HepG2 (cell line): ENCODE results near the gene FAM193A. TPM values are rescaled to one million over a fixed set of nuclear protein-coding genes. Genes with fewer than 3 reads are reported as not detected.
A peak's percentile ranks its signal among the peaks of the same experiment; 100 is the strongest.

Source experiments
- ATAC-seq: fragments of 200-7000 bp; cut with Tn5 transposase; 3 replicates; pipeline ENCODE4 v1.9.1; 2020; ENCODE audit warnings: mild to moderate bottlenecking, moderate library complexity
- BruUV-seq: library from RNA; stranded (reverse); fragments of 400-500 nt; replicated peaks from 2 replicates; lab custom pipeline; 2021; lab: Mats Ljungman, UMichigan
- CTCF ChIA-PET: fragments of 300-600 bp; formaldehyde crosslinking; extraction: SDS; loops from one replicate; lab custom pipeline; 2021; ENCODE audit warnings: low total read pairs, inconsistent platforms, low intra/inter-chr PET ratio; lab: Yijun Ruan, JAX
- POLR2A ChIA-PET: fragments of 350-600 bp; sonication (Branson Sonifier 250); formaldehyde crosslinking; loops from one replicate; lab custom pipeline; 2020; ENCODE audit warnings: antibody characterized with exemption, inconsistent platforms; lab: Yijun Ruan, JAX
- DNase-seq: peaks from one replicate; pipeline ENCODE4 v3.0.0-alpha.2; 2015; ENCODE audit warnings: low spot score
- FAIRE-seq: peaks from 3 replicates; lab custom pipeline; 2011; peaks lifted over from hg19 to GRCh38; lab: Jason Lieb, UNC
- H2AFZ ChIP-seq: one replicate; pipeline ENCODE4 v1.6.1; 2011; ENCODE audit warnings: low read length, inconsistent platforms
- H3K27ac ChIP-seq: fragments of 300-600 bp; 3 replicates; pipeline ENCODE4 v1.8.0; 2011; ENCODE audit warnings: mixed run types, mild to moderate bottlenecking, mixed read lengths, low read length, inconsistent platforms; ENCODE audit not compliant: insufficient read depth; ENCODE audit errors: extremely low read length
- H3K27me3 ChIP-seq, 2 experiments: fragments of 200-600 bp in 1 of 2; 2 replicates in 1 of 2; 3 replicates in 1 of 2; pipeline versions ENCODE4 v1.6.0 to v1.8.0; 2011; ENCODE audit warnings: low read length in 2 of 2, mild to moderate bottlenecking in 2 of 2, moderate library complexity in 2 of 2, inconsistent platforms in 1 of 2; ENCODE audit not compliant: insufficient read depth in 2 of 2, control insufficient read depth in 1 of 2
- H3K36me3 ChIP-seq, 2 experiments: fragments of 200-600 bp in 1 of 2; replicated peaks in 1 of 2; 2 replicates in 1 of 2; 3 replicates in 1 of 2; pipeline versions ENCODE4 v1.5.1 to v1.8.0; 2011; ENCODE audit warnings: low read length in 2 of 2, inconsistent platforms in 1 of 2; ENCODE audit not compliant: insufficient read depth in 2 of 2, control insufficient read depth in 1 of 2
- H3K4me1 ChIP-seq: 2 replicates; pipeline ENCODE4 v1.5.1; 2012; ENCODE audit warnings: low read length, inconsistent platforms; ENCODE audit not compliant: insufficient read depth
- H3K4me2 ChIP-seq: 2 replicates; pipeline ENCODE4 v1.6.0; 2011; ENCODE audit warnings: low read depth, low read length, inconsistent platforms
- H3K4me3 ChIP-seq, 3 experiments: fragments of 200-600 bp in 1 of 3; sonication (generic), shearing (Covaris generic) in 1 of 3; replicated peaks in 1 of 3; 2 replicates each; pipeline ENCODE4 v1.5.1; 2011 to 2016; ENCODE audit warnings: low read length in 3 of 3, inconsistent platforms in 2 of 3, low read depth in 2 of 3, mild to moderate bottlenecking in 2 of 3, control low read depth in 1 of 3, mixed read lengths in 1 of 3; ENCODE audit not compliant: insufficient read depth in 1 of 3
- H3K79me2 ChIP-seq: one replicate; pipeline ENCODE4 v1.6.1; 2011; ENCODE audit warnings: low read length, inconsistent platforms; ENCODE audit not compliant: insufficient read depth
- H3K9ac ChIP-seq: 2 replicates; pipeline ENCODE4 v1.6.0; 2011; ENCODE audit warnings: mild to moderate bottlenecking, low read depth, low read length, inconsistent platforms; ENCODE audit not compliant: insufficient read depth
- H3K9me3 ChIP-seq: 2 replicates; pipeline ENCODE4 v1.5.1; 2012; ENCODE audit warnings: mild to moderate bottlenecking, low read length
- H4K20me1 ChIP-seq: 2 replicates; pipeline ENCODE4 v1.6.0; 2011; ENCODE audit warnings: inconsistent platforms, mild to moderate bottlenecking, low read length, moderate library complexity; ENCODE audit not compliant: insufficient read depth
- FOXP1 ChIP-seq, 2 experiments: fragments of 450-650 bp in 1 of 2; IDR thresholded peaks; 2 replicates each; pipeline ENCODE4 v1.6.1; 2017 to 2018; ENCODE audit warnings: antibody characterized with exemption in 1 of 2
- HNF4G ChIP-seq, 2 experiments: sonication (generic) in 1 of 2; formaldehyde crosslinking in 1 of 2; IDR thresholded peaks; 2 replicates each; pipeline versions ENCODE4 v1.4.0 to v1.6.1; 2011 to 2020; ENCODE audit warnings: borderline replicate concordance in 2 of 2, low read depth in 2 of 2, mild to moderate bottlenecking in 2 of 2, low read length in 1 of 2, missing genetic modification reagents in 1 of 2, moderate library complexity in 1 of 2
- JUND ChIP-seq: sonication (generic); formaldehyde crosslinking; IDR thresholded peaks from 2 replicates; pipeline ENCODE4 v1.8.0; 2022; ENCODE audit warnings: mild to moderate bottlenecking, missing genetic modification reagents
- KLF13 ChIP-seq: sonication (generic); formaldehyde crosslinking; IDR thresholded peaks from 2 replicates; pipeline ENCODE4 v1.4.0; 2020; ENCODE audit warnings: mild to moderate bottlenecking, missing genetic modification reagents
- ZNF510 ChIP-seq: sonication (generic); formaldehyde crosslinking; IDR thresholded peaks from 2 replicates; pipeline ENCODE4 v1.4.0; 2020; ENCODE audit warnings: low read depth, mild to moderate bottlenecking, missing genetic modification reagents
- ZNF530 ChIP-seq: sonication (generic); formaldehyde crosslinking; IDR thresholded peaks from 2 replicates; pipeline ENCODE4 v1.5.0; 2020; ENCODE audit warnings: low read depth, mild to moderate bottlenecking, missing genetic modification reagents
- WGBS: methylation state at CpG from one replicate; pipeline ENCODE4 v1.1.6; 2017; ENCODE audit warnings: low lambda C conversion rate; 5-methylcytosine and 5-hydroxymethylcytosine counted together
- in situ Hi-C: cut with HindIII; loops from 2 replicates; pipeline ENCODE4 v1.10.0; 2017; ENCODE audit warnings: low pct_unique_long_range_greater_than_20kb; ENCODE audit not compliant: extremely low pct_ligation_motif_present
- intact Hi-C: fragments of 100-400 bp; cut with micrococcal nuclease; formaldehyde crosslinking; loops from one replicate; pipeline ENCODE4 v1.10.0; 2022; ENCODE audit not compliant: unreplicated experiment
- polyA plus RNA-seq, 8 experiments: library from polyadenylated mRNA; depleted of rRNA in 3 of 8; stranded (reverse) in 7 of 8; unstranded in 1 of 8; fragments of >200 nt; fragmentation: Illumina TruSeq in 4 of 8; extraction: Trizol in 4 of 8; gene quantifications; 2 replicates each; pipeline versions ENCODE4 v1.2.1 to v1.2.3, GENCODE V29; 2011 to 2016; ENCODE audit warnings: low read depth in 4 of 8, missing spikeins in 1 of 8, mixed read lengths in 1 of 8; ENCODE audit not compliant: insufficient read depth in 1 of 8
- total RNA-seq, 5 experiments: library from RNA; depleted of rRNA; stranded (reverse); fragments of >200 nt; fragmentation: Illumina TruSeq; extraction: Trizol; gene quantifications; 2 replicates each; pipeline ENCODE4 v1.2.3, GENCODE V29; 2016; ENCODE audit warnings: low read depth in 1 of 5
- TF ChIP-seq, protein P1 (sequence below): sonication (generic); formaldehyde crosslinking; IDR thresholded peaks from 2 replicates; pipeline ENCODE4 v1.5.0; 2020; ENCODE audit warnings: missing genetic modification reagents

Gene FAM193A
- total and polyA plus RNA-seq, 2 of the 13 experiments (the other 11 are each of a cell fraction or from before 2014, with no cell fraction given): 5.7 to 8.7 TPM

DNA sequence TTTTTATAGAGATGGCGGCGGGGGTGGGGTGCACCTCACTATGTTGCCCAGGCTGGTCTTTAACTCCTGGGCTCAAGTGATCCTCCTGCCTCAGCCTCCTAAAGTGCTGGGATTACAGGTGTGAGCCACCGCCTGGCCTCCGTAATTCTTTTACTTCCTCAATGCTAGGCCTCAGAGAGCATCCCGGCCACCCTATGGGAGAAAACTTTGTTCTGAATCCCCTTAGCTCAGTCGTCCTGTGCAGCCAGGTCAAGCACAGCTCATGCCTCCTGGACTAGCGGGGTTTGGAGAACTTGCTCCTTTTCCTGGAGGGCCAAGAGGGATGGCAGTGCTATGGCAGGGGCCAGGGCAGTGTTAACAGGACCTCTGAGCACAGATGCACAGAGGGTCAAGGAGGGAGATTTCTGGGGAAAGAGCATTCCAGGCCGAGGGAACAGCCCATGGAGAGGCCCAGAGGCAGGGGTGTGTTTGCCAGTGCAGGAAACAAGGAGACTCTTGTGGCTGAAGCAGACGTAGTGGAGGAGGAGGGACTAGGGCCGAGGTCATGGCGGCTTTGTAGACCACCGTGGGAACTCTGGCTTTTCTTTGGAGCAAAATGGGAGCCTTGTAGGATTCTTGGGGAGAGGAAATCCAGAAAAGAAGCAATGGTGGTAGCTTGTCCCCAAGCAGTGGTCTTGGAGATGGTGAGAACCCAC is 229.5 kb downstream of the FAM193A start:
- intact Hi-C loops: no loop called here
- in situ Hi-C loops: no loop called here
- H3K9me3 ChIP-seq: no peaks in the 10 kb centered on the region

DNA sequence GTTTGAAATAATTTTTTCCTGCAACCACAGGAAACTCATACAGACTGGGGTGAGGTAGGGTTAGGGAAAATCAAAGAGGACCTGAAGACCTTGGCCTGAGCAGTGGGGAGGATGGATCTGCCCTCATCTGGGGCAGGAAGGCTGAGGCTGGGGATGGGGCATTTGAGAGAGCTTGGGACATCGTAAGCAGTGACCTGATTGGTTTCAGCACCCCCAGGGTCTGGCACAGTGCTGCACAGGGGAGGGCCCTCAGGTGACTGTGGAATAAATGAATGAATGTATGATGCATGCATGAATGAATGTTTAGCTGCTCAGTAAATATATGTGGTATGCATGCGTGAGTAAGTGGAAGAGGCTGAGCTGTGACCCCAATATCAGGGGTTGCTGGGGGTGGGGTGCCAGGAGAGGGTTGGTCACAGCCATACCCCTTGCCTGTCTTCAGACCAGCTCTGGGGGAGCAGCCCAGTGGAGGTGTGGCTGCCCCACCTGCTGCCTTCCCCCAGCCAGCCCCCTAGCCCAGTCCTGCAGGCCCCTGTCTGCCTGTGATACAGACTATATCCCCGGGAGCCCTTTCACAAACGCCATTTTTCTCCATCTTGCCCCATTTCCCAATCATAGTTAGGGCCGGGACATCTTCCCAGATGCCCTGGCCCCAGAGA is 230.7 kb downstream of the FAM193A start:
- CTCF ChIA-PET: no interaction called here
- H3K4me2 ChIP-seq: no peak overlapping the region
- POLR2A ChIA-PET: no interaction called here
- H4K20me1 ChIP-seq: no peaks in the 10 kb centered on the region
- no peak overlapping the region for H2AFZ ChIP-seq
- H3K9ac ChIP-seq: no peak overlapping the region
- FAIRE-seq (no peak), DNase-seq (no peak), ATAC-seq (peak; percentile 23; the same call in 2 of the 3 replicates)
- H3K79me2 ChIP-seq: no peaks in the 10 kb centered on the region
- H3K27ac ChIP-seq: no peak overlapping the region
- H3K4me3 ChIP-seq: no peak overlapping the region
- no peaks in the 10 kb centered on the region for H3K36me3 ChIP-seq
- 44% methylated on average over 5 of the region's 5 CpGs for WGBS
- TF ChIP-seq, protein P1, sequence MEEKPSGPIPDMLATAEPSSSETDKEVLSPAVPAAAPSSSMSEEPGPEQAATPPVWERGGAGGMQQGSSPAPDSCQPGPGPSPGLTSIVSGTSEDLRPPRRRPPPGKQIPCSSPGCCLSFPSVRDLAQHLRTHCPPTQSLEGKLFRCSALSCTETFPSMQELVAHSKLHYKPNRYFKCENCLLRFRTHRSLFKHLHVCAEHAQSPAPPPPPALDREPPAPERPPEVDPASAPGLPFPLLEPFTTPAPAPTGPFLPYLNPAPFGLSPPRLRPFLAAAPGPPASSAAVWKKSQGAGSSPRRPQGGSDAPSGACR (CRISPR knock-in tag): no peak
- TF ChIP-seq JUND: no peak
- no peak for TF ChIP-seq ZNF530 (CRISPR knock-in tag)
- no peak for TF ChIP-seq ZNF510 (CRISPR knock-in tag)
- no peak for TF ChIP-seq KLF13 (CRISPR knock-in tag)
- no peaks in the 10 kb centered on the region for H3K27me3 ChIP-seq
- intact Hi-C loops: no loop called here
- no TSS peak for BruUV-seq
- H3K9me3 ChIP-seq: no peaks in the 10 kb centered on the region
- in situ Hi-C loops: no loop called here
- H3K4me1 ChIP-seq: peaks cover 53% of the 10 kb centered on the region

More for the DNA sequence above, 229.5 kb downstream of the FAM193A start:
- CTCF ChIA-PET: no interaction called here
- Histone ChIP-seq H3K4me2 (no peak overlapping the region), H3K27me3 (no peaks in the 10 kb centered on the region), H4K20me1 (no peaks in the 10 kb centered on the region), H3K27ac (no peak overlapping the region), H3K79me2 (no peaks in the 10 kb centered on the region), H2AFZ (no peak overlapping the region), H3K9ac (no peak overlapping the region), H3K4me1 (peaks cover 60% of the 10 kb centered on the region), H3K36me3 (no peaks in the 10 kb centered on the region), H3K4me3 (no peak overlapping the region)
- DNase-seq: no peak
- POLR2A ChIA-PET: no interaction called here
- 57% methylated on average over 12 of the region's 12 CpGs for WGBS
- TF ChIP-seq HNF4G (IDR thresholded peaks at IDR 0.05; ENCODE audit: borderline replicate concordance, low read depth, low read length) (no peak), HNF4G (CRISPR knock-in tag; IDR thresholded peaks at IDR 0.05; ENCODE audit: borderline replicate concordance, low read depth) (no peak), FOXP1 (IDR thresholded peaks at IDR 0.05) (no peak), FOXP1 (CRISPR knock-in tag; IDR thresholded peaks at IDR 0.05) (no peak)
- no TSS peak for BruUV-seq
- ATAC-seq: no peak
- no peak for FAIRE-seq
